Neural cell (in vitro differentiated cells): ENCODE data around the gene CSMD2. TPM values are rescaled to one million over a fixed set of nuclear protein-coding genes. Genes with fewer than 3 reads are reported as not detected.

Experiments
- H2AFZ ChIP-seq: fragments of 200-600, 300-800 bp; sonication (generic), shearing (Covaris generic); 2 replicates; pipeline ENCODE4 v1.6.0; 2014; ENCODE audit warnings: low read depth, mild to moderate bottlenecking, antibody characterized with exemption, low read length, moderate library complexity
- H3F3A ChIP-seq: fragments of 200-600 bp; shearing (Covaris generic); 2 replicates; pipeline ENCODE4 v1.6.1; 2016; ENCODE audit warnings: mild to moderate bottlenecking, moderate library complexity, mixed read lengths, antibody characterized with exemption, low read length; ENCODE audit not compliant: insufficient read depth, poor library complexity, severe bottlenecking
- H3K27ac ChIP-seq: fragments of 200-600, 300-800 bp; sonication (generic), shearing (Covaris generic); 2 replicates; pipeline ENCODE4 v1.5.1; 2014; ENCODE audit warnings: mild to moderate bottlenecking, low read length, moderate library complexity
- H3K27me3 ChIP-seq: fragments of 300-800, 200-600 bp; sonication (generic), shearing (Covaris generic); 2 replicates; pipeline ENCODE4 v1.6.0; 2014; ENCODE audit warnings: mild to moderate bottlenecking, low read depth, low read length, moderate library complexity; ENCODE audit not compliant: insufficient read depth
- H3K36me3 ChIP-seq: fragments of 300-800, 200-600 bp; sonication (generic), shearing (Covaris generic); 2 replicates; pipeline ENCODE4 v1.5.1; 2014; ENCODE audit warnings: mild to moderate bottlenecking, antibody characterized with exemption, low read length, moderate library complexity; ENCODE audit not compliant: insufficient read depth
- H3K4me2 ChIP-seq: fragments of 300-800, 200-600 bp; sonication (generic), shearing (Covaris generic); 2 replicates; pipeline ENCODE4 v1.6.0; 2014; ENCODE audit warnings: mild to moderate bottlenecking, low read length
- H3K4me3 ChIP-seq: fragments of 300-800, 200-600 bp; sonication (generic), shearing (Covaris generic); 2 replicates; pipeline ENCODE4 v1.5.1; 2014; ENCODE audit warnings: mild to moderate bottlenecking, low read length, moderate library complexity
- H3K79me2 ChIP-seq: fragments of 200-600 bp; shearing (Covaris generic); replicated peaks from 2 replicates; pipeline ENCODE4 v1.6.0; 2014; ENCODE audit warnings: mild to moderate bottlenecking, low read length, moderate library complexity; ENCODE audit not compliant: insufficient read depth
- H3K9ac ChIP-seq: fragments of 300-800, 200-600 bp; sonication (generic), shearing (Covaris generic); 2 replicates; pipeline ENCODE4 v1.6.1; 2016; ENCODE audit warnings: mild to moderate bottlenecking, low read length, mixed read lengths
- H3K9me2 ChIP-seq: fragments of 200-600 bp; shearing (Covaris generic); 2 replicates; pipeline ENCODE4 v1.6.1; 2016; ENCODE audit warnings: mild to moderate bottlenecking, low read length, mixed read lengths; ENCODE audit not compliant: insufficient read depth
- H3K9me3 ChIP-seq: fragments of 200-600, 300-800 bp; sonication (generic), shearing (Covaris generic); 2 replicates; pipeline ENCODE4 v1.6.1; 2016; ENCODE audit warnings: mild to moderate bottlenecking, mixed run types, low read length, moderate library complexity, mixed read lengths
- H4K20me1 ChIP-seq: fragments of 200-600 bp; shearing (Covaris generic); 2 replicates; pipeline ENCODE4 v1.6.1; 2016; ENCODE audit warnings: mild to moderate bottlenecking, mixed run types; ENCODE audit not compliant: insufficient read depth
- EZH2 ChIP-seq: fragments of 200-600, 300-800 bp; shearing (Covaris generic), sonication (generic); IDR thresholded peaks from 2 replicates; pipeline ENCODE4 v1.6.1; 2014; ENCODE audit warnings: antibody characterized with exemption, low read length, borderline replicate concordance, mild to moderate bottlenecking; ENCODE audit not compliant: insufficient read depth, poor library complexity, severe bottlenecking
- POLR2AphosphoS5 ChIP-seq: IDR thresholded peaks from 2 replicates; pipeline ENCODE4 v1.6.1; 2012
- RAD21 ChIP-seq: fragments of 450-650 bp; conservative IDR thresholded peaks from 2 replicates; pipeline ENCODE4 v1.6.1; 2014; ENCODE audit warnings: antibody characterized with exemption, mild to moderate bottlenecking, moderate library complexity
- SMC3 ChIP-seq: fragments of 450-650 bp; conservative IDR thresholded peaks from 2 replicates; pipeline ENCODE4 v1.6.1; 2014; ENCODE audit warnings: antibody characterized with exemption, mild to moderate bottlenecking, moderate library complexity; ENCODE audit not compliant: poor library complexity
- TAF1 ChIP-seq: IDR thresholded peaks from 2 replicates; pipeline ENCODE4 v1.6.1; 2012; ENCODE audit warnings: low read depth
- polyA plus RNA-seq: library from polyadenylated mRNA; depleted of rRNA; stranded (reverse); fragments of >200 nt; gene quantifications from 2 replicates; pipeline ENCODE4 v1.2.3, GENCODE V29; 2014
- TF ChIP-seq, protein P1 (sequence below): fragments of 450-650 bp; IDR thresholded peaks from 2 replicates; pipeline ENCODE4 v1.5.1; 2014; ENCODE audit warnings: antibody characterized with exemption, mild to moderate bottlenecking, moderate library complexity; ENCODE audit not compliant: poor library complexity, severe bottlenecking
- TF ChIP-seq, protein P2 (sequence below): IDR thresholded peaks from 2 replicates; pipeline ENCODE4 v1.6.1; 2012; ENCODE audit warnings: borderline replicate concordance

Gene CSMD2
- polyA plus RNA-seq, 1 donor from 2014 or later = 9.6 TPM

DNA sequence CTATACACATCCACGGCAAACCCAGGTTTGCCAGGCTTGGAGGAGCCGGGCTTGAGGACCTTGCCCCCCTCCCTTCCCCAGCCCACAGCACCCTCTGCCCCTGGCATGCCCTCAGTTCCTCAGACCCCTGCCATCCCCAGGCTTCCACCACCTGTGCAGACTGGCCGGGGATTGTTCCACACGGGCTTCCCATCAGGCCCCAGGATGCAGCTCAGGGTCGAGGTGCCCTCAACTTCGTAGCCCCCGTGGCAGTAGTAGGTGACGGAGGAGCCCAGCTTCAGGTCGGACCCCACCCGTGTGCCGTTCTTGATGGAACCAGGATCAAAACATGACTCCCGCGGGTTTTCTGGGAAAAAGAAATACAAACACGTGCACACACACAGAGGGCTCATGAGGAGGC lies 528.8 kb downstream of the CSMD2 start:
- Histone ChIP-seq H3K36me3 (no peaks in the 10 kb centered on the region), H3K27ac (no peak overlapping the region), H3F3A (no peaks in the 10 kb centered on the region), H3K27me3 (no peaks in the 10 kb centered on the region), H3K9ac (no peak overlapping the region), H3K4me2 (no peak overlapping the region), H2AFZ (no peak overlapping the region), H3K9me3 (no peaks in the 10 kb centered on the region), H3K79me2 (no peaks in the 10 kb centered on the region), H3K9me2 (no peaks in the 10 kb centered on the region), H3K4me3 (no peak overlapping the region), H4K20me1 (no peaks in the 10 kb centered on the region)
- TF ChIP-seq, protein P1, sequence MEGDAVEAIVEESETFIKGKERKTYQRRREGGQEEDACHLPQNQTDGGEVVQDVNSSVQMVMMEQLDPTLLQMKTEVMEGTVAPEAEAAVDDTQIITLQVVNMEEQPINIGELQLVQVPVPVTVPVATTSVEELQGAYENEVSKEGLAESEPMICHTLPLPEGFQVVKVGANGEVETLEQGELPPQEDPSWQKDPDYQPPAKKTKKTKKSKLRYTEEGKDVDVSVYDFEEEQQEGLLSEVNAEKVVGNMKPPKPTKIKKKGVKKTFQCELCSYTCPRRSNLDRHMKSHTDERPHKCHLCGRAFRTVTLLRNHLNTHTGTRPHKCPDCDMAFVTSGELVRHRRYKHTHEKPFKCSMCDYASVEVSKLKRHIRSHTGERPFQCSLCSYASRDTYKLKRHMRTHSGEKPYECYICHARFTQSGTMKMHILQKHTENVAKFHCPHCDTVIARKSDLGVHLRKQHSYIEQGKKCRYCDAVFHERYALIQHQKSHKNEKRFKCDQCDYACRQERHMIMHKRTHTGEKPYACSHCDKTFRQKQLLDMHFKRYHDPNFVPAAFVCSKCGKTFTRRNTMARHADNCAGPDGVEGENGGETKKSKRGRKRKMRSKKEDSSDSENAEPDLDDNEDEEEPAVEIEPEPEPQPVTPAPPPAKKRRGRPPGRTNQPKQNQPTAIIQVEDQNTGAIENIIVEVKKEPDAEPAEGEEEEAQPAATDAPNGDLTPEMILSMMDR = no peak
- no peak for TF ChIP-seq TAF1
- no peak for TF ChIP-seq RAD21
- TF ChIP-seq, protein P2, sequence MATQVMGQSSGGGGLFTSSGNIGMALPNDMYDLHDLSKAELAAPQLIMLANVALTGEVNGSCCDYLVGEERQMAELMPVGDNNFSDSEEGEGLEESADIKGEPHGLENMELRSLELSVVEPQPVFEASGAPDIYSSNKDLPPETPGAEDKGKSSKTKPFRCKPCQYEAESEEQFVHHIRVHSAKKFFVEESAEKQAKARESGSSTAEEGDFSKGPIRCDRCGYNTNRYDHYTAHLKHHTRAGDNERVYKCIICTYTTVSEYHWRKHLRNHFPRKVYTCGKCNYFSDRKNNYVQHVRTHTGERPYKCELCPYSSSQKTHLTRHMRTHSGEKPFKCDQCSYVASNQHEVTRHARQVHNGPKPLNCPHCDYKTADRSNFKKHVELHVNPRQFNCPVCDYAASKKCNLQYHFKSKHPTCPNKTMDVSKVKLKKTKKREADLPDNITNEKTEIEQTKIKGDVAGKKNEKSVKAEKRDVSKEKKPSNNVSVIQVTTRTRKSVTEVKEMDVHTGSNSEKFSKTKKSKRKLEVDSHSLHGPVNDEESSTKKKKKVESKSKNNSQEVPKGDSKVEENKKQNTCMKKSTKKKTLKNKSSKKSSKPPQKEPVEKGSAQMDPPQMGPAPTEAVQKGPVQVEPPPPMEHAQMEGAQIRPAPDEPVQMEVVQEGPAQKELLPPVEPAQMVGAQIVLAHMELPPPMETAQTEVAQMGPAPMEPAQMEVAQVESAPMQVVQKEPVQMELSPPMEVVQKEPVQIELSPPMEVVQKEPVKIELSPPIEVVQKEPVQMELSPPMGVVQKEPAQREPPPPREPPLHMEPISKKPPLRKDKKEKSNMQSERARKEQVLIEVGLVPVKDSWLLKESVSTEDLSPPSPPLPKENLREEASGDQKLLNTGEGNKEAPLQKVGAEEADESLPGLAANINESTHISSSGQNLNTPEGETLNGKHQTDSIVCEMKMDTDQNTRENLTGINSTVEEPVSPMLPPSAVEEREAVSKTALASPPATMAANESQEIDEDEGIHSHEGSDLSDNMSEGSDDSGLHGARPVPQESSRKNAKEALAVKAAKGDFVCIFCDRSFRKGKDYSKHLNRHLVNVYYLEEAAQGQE = no peak

- no peaks in the 10 kb centered on the region for H3K9me3 ChIP-seq
- no peaks in the 10 kb centered on the region for H3K9me2 ChIP-seq
- no peak overlapping the region for H3K9ac ChIP-seq
- H3K27me3 ChIP-seq = no peaks in the 10 kb centered on the region
- H4K20me1 ChIP-seq = no peaks in the 10 kb centered on the region
- no peak overlapping the region for H3K4me3 ChIP-seq
- no peaks in the 10 kb centered on the region for H3F3A ChIP-seq
- no peak overlapping the region for H3K4me2 ChIP-seq
- H3K36me3 ChIP-seq = no peaks in the 10 kb centered on the region
- H3K79me2 ChIP-seq = no peaks in the 10 kb centered on the region
- no peak overlapping the region for H3K27ac ChIP-seq
- TF ChIP-seq TAF1 (no peak), EZH2 (no peak), SMC3 (no peak), RAD21 (no peak), POLR2AphosphoS5 (no peak)
- TF ChIP-seq, protein P1 = no peak
- TF ChIP-seq, protein P2 = no peak
- no peak overlapping the region for H2AFZ ChIP-seq
Observed at GRCh38 chr1:33635336-33636012, 529.6 kb downstream of the CSMD2 start.
